NCI-H774 (cell line): ENCODE results near the gene ZMAT3.

Source experiments
- DNase-seq: peaks from one replicate; lab custom pipeline; 2025; lab: John Stamatoyannopoulos, UW

ZMAT3 gene

DNA sequence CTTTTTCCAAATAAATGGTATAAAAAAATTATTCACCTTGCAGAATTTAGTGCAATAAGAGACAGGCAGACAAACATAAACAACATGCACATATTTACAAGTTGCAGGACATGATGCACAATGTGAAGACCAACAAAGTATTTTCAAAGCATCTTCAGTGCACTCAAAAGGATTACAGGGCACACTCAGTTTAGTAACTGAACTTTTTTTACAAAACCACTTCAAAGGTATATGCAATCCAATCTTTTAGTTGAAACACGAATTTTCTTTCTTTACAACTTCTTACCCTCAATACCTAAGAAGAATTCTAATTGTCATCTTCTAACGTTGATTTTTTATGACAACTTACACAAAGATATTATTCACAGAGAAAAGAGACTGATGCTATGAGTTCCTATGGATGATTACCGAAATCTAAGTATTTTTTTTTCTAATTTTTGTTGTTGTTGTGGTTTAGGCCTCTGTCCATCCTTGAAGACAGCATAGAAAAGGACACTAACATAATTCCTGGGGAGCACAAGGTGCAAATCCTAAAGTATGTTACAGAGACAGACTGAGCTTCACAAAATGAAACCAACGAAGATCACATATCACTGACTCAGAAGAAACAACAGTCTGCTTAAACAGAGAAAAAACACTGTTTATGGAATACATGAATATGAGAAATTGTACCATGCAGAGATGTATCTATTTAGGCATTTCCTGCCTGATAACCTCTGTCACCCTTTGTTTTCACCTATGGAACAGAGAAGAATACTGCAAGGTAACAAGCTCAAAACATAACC, 50.3 kb downstream of the ZMAT3 start:
- no peak for DNase-seq

DNA sequence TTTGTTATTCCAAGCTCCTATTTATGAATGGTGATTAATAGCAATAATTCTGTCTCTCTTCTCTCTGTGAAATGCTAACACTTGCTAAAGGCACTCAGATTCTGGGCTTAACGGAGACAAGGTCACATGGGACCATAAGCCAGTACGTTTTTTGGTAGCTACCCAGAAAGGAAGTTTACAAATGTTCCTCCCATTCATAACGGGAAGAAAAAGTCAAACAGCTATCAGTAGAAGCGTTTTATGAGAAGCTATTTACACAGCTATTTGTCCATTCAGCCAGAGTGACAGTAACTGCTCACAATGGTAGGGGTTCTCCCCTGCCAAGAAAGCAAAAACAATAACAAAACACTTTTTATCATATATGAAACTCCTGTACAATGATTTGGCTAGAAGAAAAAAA, 51.5 kb downstream of the ZMAT3 start:
- peak; percentile 19 for DNase-seq

DNA sequence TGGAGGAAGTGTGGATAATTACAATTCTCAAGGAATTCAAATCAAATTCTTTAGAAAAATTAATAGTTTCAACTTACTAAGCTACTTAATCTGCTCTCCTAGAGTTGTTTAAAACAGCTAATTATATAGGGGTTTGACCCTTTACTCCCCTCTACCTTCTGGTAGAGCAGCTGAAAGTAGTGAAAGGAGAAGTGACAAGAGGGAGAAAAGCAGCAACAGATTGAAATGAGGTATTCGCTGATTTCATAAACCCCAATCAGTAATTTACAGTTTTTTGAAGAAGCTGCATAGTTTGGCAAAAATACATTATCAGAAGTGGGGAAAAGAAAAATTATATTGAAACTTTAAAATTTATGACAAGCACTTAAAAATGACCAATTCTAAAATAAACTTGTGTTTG, 52.8 kb downstream of the ZMAT3 start:
- DNase-seq, result no peak

DNA sequence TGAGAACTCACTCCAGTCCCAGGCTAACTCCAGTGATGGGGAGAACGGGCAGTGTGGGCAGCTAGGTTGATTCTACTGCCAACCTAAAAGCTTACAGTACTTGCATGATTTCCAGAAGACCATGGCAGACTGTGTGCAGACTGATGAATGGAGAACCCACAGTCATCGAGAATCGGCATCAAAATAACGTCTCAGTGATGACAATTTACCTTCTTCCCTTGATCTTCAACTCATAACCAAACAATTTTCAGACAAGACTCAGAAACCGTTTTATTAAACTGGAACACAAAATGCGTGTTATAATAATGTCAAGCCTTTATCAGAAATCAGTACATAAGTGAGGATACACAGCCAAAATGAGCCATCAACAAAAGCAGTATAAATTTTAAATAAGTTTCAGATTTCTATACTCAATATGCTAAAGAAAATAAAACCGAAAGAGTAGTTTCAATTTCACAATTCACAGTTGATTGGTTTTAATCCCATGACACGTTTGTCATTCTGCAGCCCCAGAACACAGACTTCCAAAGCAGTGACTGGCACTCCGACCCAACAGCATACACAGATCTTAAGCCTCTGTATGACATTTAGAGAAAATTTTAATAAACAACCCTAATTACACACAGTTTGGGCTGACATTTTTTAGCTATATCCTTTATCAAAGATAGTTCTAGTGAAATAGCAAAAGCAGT, 54.5 kb downstream of the ZMAT3 start:
- DNase-seq, result no peak

DNA sequence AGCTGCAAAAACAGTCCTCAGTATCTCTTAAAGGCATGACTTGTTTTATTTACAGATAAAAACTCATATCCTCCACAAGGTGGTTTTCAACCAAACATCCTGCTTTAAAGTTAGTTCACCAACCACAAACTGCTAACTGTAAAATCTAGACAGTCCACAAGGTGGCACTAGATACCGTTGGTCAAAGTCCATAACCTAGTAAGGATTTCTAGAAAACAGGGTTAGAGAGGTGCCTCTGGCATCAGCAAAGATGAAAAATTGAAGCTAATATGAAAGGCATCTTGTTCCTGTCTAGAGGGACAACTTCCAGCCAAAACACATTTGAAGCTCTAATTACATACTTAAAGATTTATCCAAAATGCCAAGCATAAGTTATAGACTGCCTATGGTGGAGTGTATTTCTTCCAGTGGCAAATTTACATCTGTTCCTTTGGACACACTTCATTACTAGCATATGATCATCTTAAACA, 56.0 kb downstream of the ZMAT3 start:
- DNase-seq, result peak; percentile 81

DNA sequence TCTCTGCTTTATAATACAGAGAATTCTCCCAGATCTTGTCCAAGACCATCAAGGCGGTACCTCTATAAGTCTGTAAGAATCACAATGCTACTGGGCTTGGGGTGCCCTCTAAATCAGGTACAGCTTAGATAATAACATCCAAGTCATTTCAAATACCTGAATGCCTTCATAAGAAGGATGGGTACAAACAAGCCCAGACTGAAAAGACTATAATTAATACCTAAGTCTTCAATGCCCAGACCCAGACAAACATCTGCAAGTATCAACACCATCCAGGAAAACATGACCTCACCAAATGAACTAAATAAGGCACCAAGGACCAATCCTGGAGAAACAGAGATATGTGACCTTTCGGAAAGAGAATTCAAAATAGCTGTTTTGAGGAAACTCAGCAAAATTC, 65.9 kb downstream of the ZMAT3 start:
- no peak for DNase-seq

DNA sequence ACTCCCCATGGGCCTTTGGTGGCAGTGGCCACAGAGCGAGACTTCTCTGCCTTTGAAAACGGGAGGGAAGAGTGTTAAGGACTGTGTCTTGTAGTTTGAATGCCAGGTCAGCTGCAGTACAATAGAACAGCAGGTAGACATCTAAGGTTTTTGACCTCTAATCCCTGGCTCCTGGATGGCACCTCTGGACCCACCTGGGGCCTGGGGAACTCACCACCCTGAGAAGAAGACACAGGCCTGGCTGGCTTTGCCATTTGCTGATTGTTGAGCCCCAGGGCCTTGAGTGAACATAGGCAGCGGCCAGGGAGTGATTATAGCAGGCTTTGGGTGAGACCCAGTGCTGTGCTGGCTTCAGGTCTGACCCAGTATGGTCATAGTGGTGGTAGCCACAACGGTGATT, 66.4 kb downstream of the ZMAT3 start:
- DNase-seq, result no peak

DNA sequence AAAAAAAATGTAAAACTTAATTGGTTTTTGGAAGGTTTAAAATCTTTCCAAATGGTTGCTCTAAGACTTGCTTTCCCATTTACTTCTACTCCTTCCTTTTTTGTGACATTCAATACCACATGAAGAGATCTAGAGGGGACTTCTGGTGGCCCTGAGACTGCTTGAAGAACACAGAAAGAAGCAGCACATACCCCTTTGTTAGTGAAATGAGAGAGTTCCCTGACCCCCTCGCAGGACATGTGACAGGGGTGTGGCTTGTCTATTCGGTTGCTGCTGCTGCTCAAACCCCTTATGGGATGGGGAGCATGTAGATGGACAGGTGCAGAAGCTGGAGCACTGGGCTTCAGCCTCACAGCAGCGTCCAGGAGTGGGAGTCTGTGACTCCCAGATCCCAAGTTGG, 71.0 kb downstream of the ZMAT3 start:
- no peak for DNase-seq

DNA sequence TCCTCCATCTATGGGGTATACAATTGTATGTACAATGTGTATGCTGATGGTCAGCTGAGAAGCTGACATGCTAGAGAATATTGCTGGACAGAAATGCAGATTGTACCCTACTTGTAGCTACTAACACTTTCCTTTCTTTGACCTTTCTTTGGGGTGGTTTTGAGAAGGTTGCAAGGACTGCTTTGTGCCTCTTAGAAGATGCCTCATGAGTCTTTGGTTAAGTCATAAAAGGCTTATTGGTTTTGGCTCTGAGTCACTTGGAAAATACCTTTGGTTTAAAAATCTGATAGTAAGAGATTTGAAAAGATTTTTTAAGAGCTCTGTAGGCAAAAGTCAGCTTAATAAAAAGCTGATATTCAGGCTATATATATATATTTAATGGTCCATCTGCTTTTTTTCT, 71.5 kb downstream of the ZMAT3 start:
- no peak for DNase-seq

DNA sequence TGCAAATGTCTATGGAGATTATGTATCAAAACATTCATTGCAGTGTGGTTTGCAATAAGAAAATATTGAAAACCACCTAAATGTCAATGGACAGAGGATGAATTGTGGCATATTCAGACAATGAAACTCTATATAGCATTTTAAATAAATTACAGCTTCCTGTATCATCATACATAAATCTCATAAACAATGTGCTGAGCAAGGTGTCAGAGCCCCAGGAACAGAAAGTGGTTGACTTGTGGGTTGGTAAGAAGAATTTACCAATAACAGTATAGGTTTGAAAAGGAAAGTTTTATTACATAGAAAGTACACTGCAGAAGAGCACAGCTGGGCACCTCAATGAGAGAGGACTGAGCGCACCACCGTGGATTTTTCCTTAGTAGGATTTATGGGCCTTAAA, 75.2 kb downstream of the ZMAT3 start:
- DNase-seq, result no peak

DNA sequence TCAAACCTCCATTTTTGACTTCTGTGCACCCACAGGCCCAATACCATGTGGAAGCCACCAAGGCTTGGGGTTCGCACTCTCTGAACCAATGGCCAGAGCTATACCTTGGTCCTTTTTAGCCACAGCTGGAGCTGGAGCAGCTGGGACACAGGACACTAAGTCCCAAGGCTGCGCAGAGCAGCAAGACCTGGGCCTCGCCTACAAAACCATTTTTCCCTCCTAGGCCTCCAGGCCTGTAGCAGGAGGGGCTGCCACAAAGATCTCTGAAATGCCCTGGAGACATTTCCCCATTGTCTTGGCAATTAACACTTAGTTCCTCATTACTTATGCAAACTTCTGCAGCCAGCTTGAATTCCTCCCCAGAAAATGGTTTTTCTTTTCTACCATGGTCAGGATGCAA, 81.3 kb downstream of the ZMAT3 start:
- no peak for DNase-seq

DNA sequence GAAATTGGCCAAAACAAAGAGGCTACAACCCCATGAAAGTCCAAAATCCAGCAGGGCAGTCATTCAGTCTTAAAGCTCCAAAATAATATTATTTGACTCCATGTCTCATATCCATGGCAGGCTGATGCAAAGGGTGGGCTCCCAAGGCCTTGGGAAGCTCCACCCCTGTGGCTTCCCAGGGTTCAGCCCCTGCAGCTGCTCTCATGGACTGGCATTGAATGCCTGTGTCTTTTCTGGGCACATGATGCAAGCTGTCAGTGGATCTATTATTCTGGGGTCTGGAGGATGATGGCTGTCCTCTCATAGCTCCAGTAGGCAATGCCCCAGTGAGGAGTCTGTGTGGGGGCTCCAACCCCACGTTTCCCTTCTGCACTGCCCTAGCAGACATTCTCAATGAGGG, 81.8 kb downstream of the ZMAT3 start:
- no peak for DNase-seq

DNA sequence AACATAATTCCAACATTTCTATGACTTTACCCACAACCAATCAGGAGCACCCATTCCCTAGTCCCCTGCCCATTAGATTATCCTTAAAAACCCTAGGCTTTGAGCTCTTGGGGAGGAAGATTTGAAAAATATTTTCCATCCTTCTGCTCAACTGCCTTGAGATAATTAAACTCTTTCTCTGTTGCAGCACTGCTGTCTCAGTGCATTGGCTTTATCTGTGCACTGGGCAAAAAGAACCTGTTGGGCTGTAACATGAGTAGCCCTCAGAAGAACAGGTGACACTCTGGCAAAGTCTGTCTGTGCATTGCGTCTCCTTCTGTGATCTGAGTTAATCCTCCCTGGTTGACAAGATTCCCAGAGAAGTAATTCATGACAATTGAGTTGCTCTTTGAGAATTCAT, 83.9 kb downstream of the ZMAT3 start:
- no peak for DNase-seq

DNA sequence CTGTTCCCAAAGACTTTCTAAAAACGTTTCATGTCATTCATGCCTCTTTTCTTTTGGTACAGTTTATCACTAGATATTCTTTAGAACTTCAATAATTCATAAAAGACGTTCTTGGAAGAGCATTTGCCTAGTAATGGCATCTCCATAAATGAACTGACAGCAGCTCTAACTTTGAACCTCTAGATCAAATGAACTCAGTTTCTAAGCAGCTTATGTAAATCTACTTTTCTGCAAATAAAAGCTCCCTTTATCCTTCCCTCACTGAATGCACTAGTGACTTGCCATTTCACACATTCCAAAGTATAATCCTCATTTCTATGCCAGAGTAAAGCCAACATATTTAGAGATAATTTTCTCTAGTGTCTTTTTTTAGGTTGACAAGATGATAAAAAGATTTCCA, 85.2 kb downstream of the ZMAT3 start:
- DNase-seq, result no peak

DNA sequence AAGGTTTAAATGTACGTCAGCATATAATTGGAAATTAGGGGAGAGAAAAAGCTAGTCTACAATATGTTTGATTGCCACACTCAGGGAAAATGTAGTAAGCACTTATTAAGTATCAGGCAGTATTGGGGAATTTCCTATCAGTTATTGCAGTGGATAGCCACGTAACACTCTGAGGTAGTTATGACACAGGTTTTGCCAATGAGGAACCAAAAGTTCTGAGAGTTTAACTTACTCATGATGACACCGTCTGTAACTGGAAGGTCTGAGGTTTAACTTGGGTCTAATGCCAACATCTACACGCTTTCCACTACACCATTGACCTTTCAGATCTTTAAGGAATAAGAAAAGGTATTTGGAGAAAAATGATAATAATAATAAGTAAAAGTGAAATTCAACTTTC, 89.5 kb downstream of the ZMAT3 start:
- DNase-seq, result no peak

DNA sequence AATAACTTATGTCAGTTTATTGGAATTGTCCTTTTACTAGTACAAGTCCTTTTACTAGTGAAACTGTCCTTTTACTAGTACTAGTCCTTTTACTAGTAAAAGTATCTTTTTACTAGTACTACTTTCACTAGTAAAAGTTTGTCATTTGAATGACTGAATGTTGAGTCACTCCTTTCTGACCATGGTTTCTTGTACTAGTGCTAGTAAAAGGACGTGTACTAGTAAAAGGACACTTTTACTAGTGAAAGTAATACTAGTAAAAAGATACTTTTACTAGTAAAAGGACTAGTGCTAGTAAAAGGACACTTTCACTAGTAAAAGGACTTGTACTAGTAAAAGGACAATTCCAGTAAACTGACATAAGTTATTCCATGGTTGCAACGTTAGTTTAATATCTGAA, 96.3 kb downstream of the ZMAT3 start:
- no peak for DNase-seq

DNA sequence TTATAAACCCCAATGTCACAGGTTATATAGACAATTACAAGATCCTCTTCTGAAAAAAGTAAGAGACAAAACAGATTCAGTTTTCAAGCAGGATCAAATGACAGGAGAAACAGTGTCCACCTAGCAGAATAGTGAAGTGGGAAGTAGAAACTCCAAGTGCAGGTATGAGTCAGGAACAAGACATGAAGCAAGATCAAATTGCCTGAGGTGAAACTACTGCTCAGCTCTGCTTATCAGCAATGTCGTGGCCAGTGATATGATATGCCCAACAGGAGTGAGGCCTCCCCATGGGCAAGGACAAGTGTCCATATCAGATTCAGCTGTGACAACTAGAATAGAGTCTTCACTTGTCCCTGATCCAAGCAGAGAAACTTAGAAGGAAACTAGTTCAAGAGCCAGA, 100.0 kb downstream of the ZMAT3 start:
- DNase-seq, result no peak

DNA sequence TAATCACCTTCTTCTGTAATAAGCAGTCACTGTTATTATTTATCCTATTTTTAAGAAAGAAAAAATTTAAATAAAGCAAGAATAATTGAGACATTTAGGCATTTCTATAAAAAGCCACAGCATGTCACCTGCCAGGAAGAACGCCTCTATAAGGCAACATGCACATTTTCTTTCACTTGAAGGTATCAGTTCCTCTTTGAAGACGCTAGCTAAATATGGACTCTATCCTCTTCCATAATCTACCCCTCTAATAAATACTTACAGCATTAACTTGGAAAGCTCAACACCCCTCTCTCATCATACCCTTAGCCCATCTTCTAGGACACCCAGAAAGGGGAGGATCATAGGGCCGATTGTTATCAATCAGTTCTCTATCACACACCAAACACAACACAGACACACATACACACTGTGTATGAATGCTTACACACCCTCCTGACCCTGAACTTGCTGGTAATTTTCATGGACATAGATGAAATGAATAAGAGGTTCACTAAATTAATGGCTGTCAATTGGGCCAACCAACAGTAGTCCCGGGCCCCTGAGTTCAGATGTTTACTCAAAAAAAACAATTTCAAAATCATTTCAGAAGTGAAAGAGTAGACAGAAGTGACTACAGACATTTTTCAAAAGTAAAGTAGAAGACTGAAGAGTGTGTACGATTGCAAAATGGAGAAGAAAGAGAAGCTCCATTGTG, 102.5 kb downstream of the ZMAT3 start:
- DNase-seq, result no peak
